Gastroesophageal sphincter (tissue), 3 donors: ENCODE results near the gene FNDC10.
"Not testable (repeated sequence)": the region's sequence is repeated elsewhere in the genome, so short reads cannot be mapped to it uniquely, and the experiment has no call there.

Source experiments
- CTCF ChIP-seq, 4 experiments: fragments of 200-600 bp in 2 of 4; fragments of 450-650 bp in 2 of 4; sonication (generic) in 1 of 4; IDR thresholded peaks; one replicate each; pipeline ENCODE4 v1.5.1; 2017 to 2019; ENCODE audit warnings: antibody characterized with exemption in 4 of 4, mild to moderate bottlenecking in 2 of 4, moderate library complexity in 2 of 4
- POLR2A ChIP-seq, 2 donors: fragments of 450-650 bp; IDR thresholded peaks; one replicate each; pipeline ENCODE4 v1.6.1; 2017; ENCODE audit warnings: antibody characterized with exemption in 2 of 2, mild to moderate bottlenecking in 2 of 2, moderate library complexity in 1 of 2

- not testable (repeated sequence) for TF ChIP-seq CTCF, POLR2A (IDR thresholded peaks at IDR 0.05)
Observed at GRCh38 chr1:1638528-1638927, 38.6 kb upstream of the FNDC10 start.
